DMS 273 (cell line): ENCODE measurements around the gene MIPEP.

Experiments used
- DNase-seq: peaks from one replicate; lab custom pipeline; 2025; ENCODE audit not compliant: unreplicated experiment; lab: John Stamatoyannopoulos, UW

The MIPEP gene

GRCh38 chr13:23811366-23812062 lies 77.7 kb downstream of the MIPEP start:
- no peak for DNase-seq

- no peak for DNase-seq
Measured at GRCh38 chr13:23810685-23811240, 78.4 kb downstream of the MIPEP start.

GRCh38 chr13:23808803-23809202 lies 80.4 kb downstream of the MIPEP start:
- no peak for DNase-seq

GRCh38 chr13:23806874-23807526 lies 82.2 kb downstream of the MIPEP start:
- DNase-seq = no peak

- DNase-seq = no peak
Measured at GRCh38 chr13:23805821-23806220, 83.4 kb downstream of the MIPEP start.

GRCh38 chr13:23805122-23805521 lies 84.1 kb downstream of the MIPEP start:
- no peak for DNase-seq

- DNase-seq = peak; percentile 3
Measured at GRCh38 chr13:23804166-23804565, 85.0 kb downstream of the MIPEP start.

GRCh38 chr13:23801141-23801540 lies 88.1 kb downstream of the MIPEP start:
- no peak for DNase-seq

- no peak for DNase-seq
Measured at GRCh38 chr13:23799945-23800344, 89.3 kb downstream of the MIPEP start.

GRCh38 chr13:23797276-23797903 lies 91.8 kb downstream of the MIPEP start:
- DNase-seq = no peak

- DNase-seq = peak; percentile 17
Measured at GRCh38 chr13:23796551-23796950, 92.6 kb downstream of the MIPEP start.

- DNase-seq = no peak
Measured at GRCh38 chr13:23794267-23795161, 94.7 kb downstream of the MIPEP start.

GRCh38 chr13:23793711-23794110 lies 95.5 kb downstream of the MIPEP start:
- no peak for DNase-seq

- no peak for DNase-seq
Measured at GRCh38 chr13:23792680-23793079, 96.5 kb downstream of the MIPEP start.

- DNase-seq = peak; percentile 85
Measured at GRCh38 chr13:23790577-23791170, 98.5 kb downstream of the MIPEP start.

- DNase-seq = peak; percentile 25
Measured at GRCh38 chr13:23789576-23790346, 99.4 kb downstream of the MIPEP start.

GRCh38 chr13:23788459-23788858 lies 100.7 kb downstream of the MIPEP start:
- no peak for DNase-seq

- no peak for DNase-seq
Measured at GRCh38 chr13:23787464-23787863, 101.7 kb downstream of the MIPEP start.

GRCh38 chr13:23786607-23787006 lies 102.6 kb downstream of the MIPEP start:
- DNase-seq = no peak

- no peak for DNase-seq
Measured at GRCh38 chr13:23778879-23779278, 110.3 kb downstream of the MIPEP start.
